Left cardiac atrium (tissue), 4 donors: Measurements from ENCODE around the gene QSOX2. TPM values are rescaled to one million over a fixed set of nuclear protein-coding genes. Genes with fewer than 3 reads are reported as not detected.

ENCODE experiments used
- ATAC-seq, 2 donors: fragments of 200-7000 bp; cut with Tn5 transposase; one replicate each; pipeline ENCODE4 v1.9.1; 2020; ENCODE audit warnings: mild to moderate bottlenecking in 2 of 2, moderate library complexity in 2 of 2
- DNase-seq: peaks from one replicate; pipeline ENCODE4 v3.0.0-alpha.2; 2020
- intact Hi-C, 2 donors: fragments of 100-400 bp; cut with DNase I; formaldehyde crosslinking; loops; one replicate each; pipeline versions ENCODE4 v1.14.1 to v1.15.1; 2022 to 2023
- total RNA-seq, 2 donors: library from RNA; stranded (reverse); fragmentation: NEBNext Ultra II Directional; extraction: Animal tissue kit (Norgen Biotek cat#: 25700); gene quantifications; one replicate each; pipeline ENCODE4 v1.2.1, GENCODE V29; 2021
- donor health status: DM: no; HTN: yes; CAD: no.
- donor health status: DM: no; HTN: yes; CAD: no; lungs with severe emphysema.
- donor health status: DM: yes; HTN: yes; CAD: no.
- donor health status: Dilated cardiomyopathy.

The QSOX2 gene
- total RNA-seq, 2 donors from 2014 or later = 6.5 to 6.6 TPM

- ATAC-seq = no peak
- no peak for DNase-seq
- intact Hi-C loops = no loop called here
These were observed 45.2 kb downstream of the QSOX2 start for GRCh38 chr9:136200424-136200823.

GRCh38 chr9:136199391-136200288, 46.0 kb downstream of the QSOX2 start:
- ATAC-seq (no peak), DNase-seq (no peak)
- intact Hi-C loops = no loop called here

- no peak for DNase-seq
- intact Hi-C loops = no loop called here
- no peak for ATAC-seq
These were observed 47.0 kb downstream of the QSOX2 start for GRCh38 chr9:136198605-136199083.

- intact Hi-C loops = no loop called here
- DNase-seq = no peak
- no peak for ATAC-seq
These were observed 47.5 kb downstream of the QSOX2 start for GRCh38 chr9:136197930-136198604.

GRCh38 chr9:136197084-136197875, 48.3 kb downstream of the QSOX2 start:
- DNase-seq (no peak), ATAC-seq (no peak)
- intact Hi-C loops = no loop called here

- ATAC-seq = no peak
- DNase-seq = no peak
- intact Hi-C loops = no loop called here
These were observed 49.1 kb downstream of the QSOX2 start for GRCh38 chr9:136196404-136197083.

GRCh38 chr9:136194540-136194939, 51.1 kb downstream of the QSOX2 start:
- intact Hi-C loops = no loop called here

GRCh38 chr9:136193891-136194279, 51.7 kb downstream of the QSOX2 start:
- intact Hi-C loops = no loop called here
- ATAC-seq (no peak), DNase-seq (no peak)

More at GRCh38 chr9:136194540-136194939, 51.1 kb downstream of the QSOX2 start:
- DNase-seq (no peak), ATAC-seq (no peak)

- intact Hi-C loops = no loop called here
- no peak for ATAC-seq
- DNase-seq = no peak
These were observed 52.3 kb downstream of the QSOX2 start for GRCh38 chr9:136193127-136193890.

- intact Hi-C loops = no loop called here
- ATAC-seq (no peak), DNase-seq (no peak)
These were observed 53.1 kb downstream of the QSOX2 start for GRCh38 chr9:136192289-136193126.

GRCh38 chr9:136191960-136192286, 53.7 kb downstream of the QSOX2 start:
- intact Hi-C loops = no loop called here
- DNase-seq (no peak), ATAC-seq (no peak)

- no peak for ATAC-seq
- intact Hi-C loops = no loop called here
- no peak for DNase-seq
These were observed 54.3 kb downstream of the QSOX2 start for GRCh38 chr9:136191099-136191959.

GRCh38 chr9:136190656-136191055, 55.0 kb downstream of the QSOX2 start:
- ATAC-seq (no peak), DNase-seq (no peak)
- intact Hi-C loops = no loop called here

- ATAC-seq (no peak), DNase-seq (no peak)
- intact Hi-C loops = no loop called here
These were observed 55.4 kb downstream of the QSOX2 start for GRCh38 chr9:136190237-136190601.

- intact Hi-C loops = no loop called here
- no peak for DNase-seq
- ATAC-seq = no peak
These were observed 56.0 kb downstream of the QSOX2 start for GRCh38 chr9:136189394-136190236.
